Endothelial cell of hepatic sinusoid (primary cell): ENCODE measurements around the gene P4HA3.
"Not testable (repeated sequence)": the region's sequence is repeated elsewhere in the genome, so short reads cannot be mapped to it uniquely, and the experiment has no call there.

Source experiments
- in situ Hi-C: cut with HindIII; loops from 2 replicates; pipeline ENCODE4 v1.10.0; 2017; ENCODE audit warnings: low sequenced_read_pairs

P4HA3 gene

DNA sequence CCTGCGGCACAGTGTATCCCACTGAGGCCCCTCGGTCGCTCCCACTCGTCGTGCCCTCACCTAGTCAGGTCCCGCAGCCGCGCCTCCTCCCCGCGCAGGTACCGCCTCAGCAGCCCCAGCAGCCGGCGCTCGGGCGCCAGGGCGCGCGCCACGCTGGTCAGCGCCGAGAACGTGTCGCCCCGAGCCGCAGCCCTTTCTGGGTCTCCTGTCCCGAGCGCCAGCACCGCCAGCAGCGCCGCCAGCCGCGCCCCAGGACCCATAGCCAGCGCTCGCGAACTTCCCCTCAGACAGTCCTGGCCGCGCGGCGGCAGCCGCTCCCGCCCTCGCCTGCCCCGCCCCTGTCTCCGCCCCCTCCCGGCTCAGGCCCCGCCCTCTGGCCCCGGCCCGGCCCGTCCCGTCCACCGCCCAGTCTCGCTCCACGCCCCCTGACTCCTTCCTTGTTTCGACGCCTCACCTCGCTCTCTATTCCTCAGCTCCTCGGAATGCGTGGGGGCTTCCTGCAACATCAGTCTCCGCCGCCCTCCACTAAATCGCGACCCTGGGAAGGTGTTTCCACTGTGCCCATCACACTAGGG is at the start of gene P4HA3:
Gene P4HA3, minus strand, starts transcription at position 289 of the 575 bp plus-strand sequence. Its CDS starts 29 bp downstream, at position 260.
- in situ Hi-C loops = no loop called here

DNA sequence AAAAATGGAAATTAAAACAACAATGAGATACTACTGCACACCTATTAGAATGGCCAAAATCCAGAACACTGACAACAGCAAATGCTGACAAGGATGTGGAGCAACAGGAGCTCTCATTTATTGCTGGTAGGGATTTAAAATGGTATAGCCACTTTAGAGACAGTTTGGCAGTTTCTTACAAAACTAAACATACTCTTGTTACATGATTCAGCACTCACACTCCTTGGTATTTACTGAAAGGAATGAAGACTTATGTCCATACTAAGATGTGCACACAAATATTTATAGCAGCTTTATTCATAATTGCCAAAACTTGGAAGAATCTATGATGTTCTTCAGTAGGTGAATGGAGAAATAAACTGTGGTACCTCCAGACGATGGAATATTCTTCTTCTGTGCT is 46.0 kb upstream of the P4HA3 start:
- in situ Hi-C loops = no loop called here

- in situ Hi-C loops = no loop called here
Measured at GRCh38 chr11:74355626-74356025, 44.2 kb upstream of the P4HA3 start.

GRCh38 chr11:74354036-74354435 is 42.6 kb upstream of the P4HA3 start:
- in situ Hi-C loops = no loop called here

GRCh38 chr11:74347381-74347780 is 35.9 kb upstream of the P4HA3 start:
- in situ Hi-C loops = loop anchor here (5.0 kb wide), 1 partner anchor 90 kb away; no protein-coding TSS in a partner anchor

- in situ Hi-C loops = loop anchor here (5.0 kb wide), 1 partner anchor 92 kb away; no protein-coding TSS in a partner anchor
Measured at GRCh38 chr11:74345420-74345819, 34.0 kb upstream of the P4HA3 start.

- in situ Hi-C loops = no loop called here
Measured at GRCh38 chr11:74341921-74342320, 30.5 kb upstream of the P4HA3 start.

GRCh38 chr11:74339619-74340018 is 28.2 kb upstream of the P4HA3 start:
- in situ Hi-C loops = no loop called here

GRCh38 chr11:74338963-74339362 is 27.5 kb upstream of the P4HA3 start:
- in situ Hi-C loops = no loop called here

GRCh38 chr11:74333193-74333592 is 21.8 kb upstream of the P4HA3 start:
- in situ Hi-C loops = no loop called here

DNA sequence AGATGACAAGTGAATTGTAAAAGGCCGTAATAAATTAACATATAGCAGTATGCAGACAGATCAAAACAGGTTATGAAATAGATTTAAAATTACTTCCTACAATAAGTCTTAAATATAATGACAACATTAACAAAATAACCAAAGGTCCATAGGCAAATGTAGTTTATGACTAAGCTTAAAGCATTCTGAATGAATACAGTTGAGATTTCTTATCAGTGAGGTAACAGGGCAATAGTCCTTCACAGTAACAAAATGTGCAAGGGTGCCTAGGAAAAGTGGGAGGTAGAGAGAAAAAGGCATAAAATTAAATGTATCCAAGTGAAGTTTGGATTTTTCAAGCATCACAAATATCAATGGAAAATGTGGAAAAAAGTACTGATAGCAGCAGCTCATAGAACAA is 20.9 kb upstream of the P4HA3 start:
- in situ Hi-C loops = no loop called here

DNA sequence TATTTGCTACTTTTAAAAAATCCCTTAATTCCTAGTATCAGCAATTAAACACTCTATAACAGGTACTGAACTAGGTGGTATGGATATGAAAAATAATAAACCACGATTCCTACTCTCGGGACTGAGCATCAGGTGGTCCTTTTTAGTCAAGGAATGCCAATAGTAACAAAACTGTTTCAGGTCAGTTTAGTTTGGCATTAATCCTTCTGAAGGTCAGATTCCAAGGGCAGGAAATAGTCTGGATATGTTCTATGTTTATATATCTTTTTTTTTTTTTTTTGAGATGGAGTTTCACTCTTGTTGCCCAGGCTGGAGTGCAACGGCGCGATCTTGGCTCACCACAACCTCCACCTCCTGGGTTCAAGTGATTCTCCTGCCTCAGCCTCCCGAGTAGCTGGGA is 19.6 kb upstream of the P4HA3 start:
- in situ Hi-C loops = not testable (repeated sequence)

- in situ Hi-C loops = no loop called here
Measured at GRCh38 chr11:74330075-74330858, 18.8 kb upstream of the P4HA3 start.

- in situ Hi-C loops = no loop called here
Measured at GRCh38 chr11:74327076-74327475, 15.6 kb upstream of the P4HA3 start.

- in situ Hi-C loops = no loop called here
Measured at GRCh38 chr11:74326665-74327064, 15.2 kb upstream of the P4HA3 start.

GRCh38 chr11:74325649-74326645 is 14.5 kb upstream of the P4HA3 start:
- in situ Hi-C loops = no loop called here

- in situ Hi-C loops = no loop called here
Measured at GRCh38 chr11:74322667-74323066, 11.2 kb upstream of the P4HA3 start.

DNA sequence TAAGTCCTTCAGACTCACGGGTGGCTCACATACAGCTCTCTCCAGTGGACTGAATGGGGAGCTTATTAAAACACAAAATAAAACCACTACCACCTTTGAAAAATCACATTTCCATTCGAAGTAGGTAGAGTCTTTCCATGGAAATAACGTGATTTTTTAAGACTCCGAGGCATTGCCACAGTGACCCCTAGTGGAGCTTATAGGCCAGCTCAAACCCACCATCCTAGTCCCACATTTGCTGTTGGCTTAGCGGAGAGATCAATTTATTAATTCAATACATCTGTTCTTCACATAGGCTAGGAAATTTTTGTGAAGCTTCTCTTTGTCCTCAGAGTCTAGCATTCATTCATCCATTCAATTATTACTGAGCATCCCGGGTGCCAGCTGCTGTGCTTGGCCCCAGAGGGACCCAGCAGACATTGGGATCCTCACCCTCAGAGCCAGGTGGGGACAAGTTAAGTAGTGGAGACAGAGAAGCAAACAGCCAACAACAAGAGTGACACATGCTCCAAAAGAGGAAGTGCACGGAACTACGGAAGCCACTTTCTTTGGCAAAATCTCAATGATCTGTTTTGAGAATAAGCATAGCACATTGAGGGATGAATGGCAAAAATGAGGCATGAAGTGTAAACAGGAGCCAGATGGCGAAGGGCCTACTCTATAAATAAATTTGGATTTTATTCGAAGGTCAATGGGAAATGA is 10.2 kb upstream of the P4HA3 start:
- in situ Hi-C loops = no loop called here

- in situ Hi-C loops = no loop called here
Measured at GRCh38 chr11:74320538-74320937, 9.1 kb upstream of the P4HA3 start.

- in situ Hi-C loops = loop anchor here (5.0 kb wide), 1 partner anchor 62 kb away; no protein-coding TSS in a partner anchor
Measured at GRCh38 chr11:74319139-74319816, 7.8 kb upstream of the P4HA3 start.
